GM19238 (cell line): Measurements from ENCODE around the gene SLC34A3.
"Not testable (repeated sequence)": the region's sequence is repeated elsewhere in the genome, so short reads cannot be mapped to it uniquely, and the experiment has no call there.

ENCODE experiments used
- DNase-seq: peaks from one replicate; pipeline ENCODE4 v3.0.0; 2011; ENCODE audit warnings: low spot score; ENCODE audit not compliant: insufficient read length

Gene SLC34A3

DNA sequence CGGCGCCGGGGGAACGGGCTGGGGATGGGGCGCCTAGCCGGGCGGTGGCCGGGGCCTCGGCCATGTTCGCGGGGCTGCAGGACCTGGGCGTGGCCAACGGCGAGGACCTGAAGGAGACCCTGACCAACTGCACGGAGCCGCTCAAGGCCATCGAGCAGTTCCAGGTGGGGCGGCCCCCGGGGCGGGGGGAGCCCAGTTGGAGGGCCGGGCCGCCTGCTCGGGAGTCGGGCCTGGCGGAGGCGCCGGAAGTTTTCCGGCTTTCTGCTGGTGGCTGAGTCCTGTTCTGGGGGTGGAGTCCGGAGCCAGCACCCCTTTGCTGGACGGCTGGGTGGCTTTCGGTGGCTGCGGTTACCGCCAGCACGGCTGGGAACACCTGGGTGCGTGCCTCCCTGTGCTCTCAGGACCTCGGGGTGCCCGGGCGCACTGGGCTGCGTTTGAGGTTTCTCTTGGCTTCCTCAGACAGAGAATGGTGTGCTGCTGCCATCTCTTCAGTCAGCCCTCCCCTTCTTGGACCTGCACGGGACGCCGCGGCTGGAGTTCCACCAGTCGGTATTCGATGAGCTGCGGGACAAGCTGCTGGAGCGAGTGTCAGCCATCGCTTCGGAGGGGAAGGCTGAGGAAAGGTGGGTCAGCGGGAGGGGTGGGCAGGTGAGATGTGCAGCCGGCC lies 24.9 kb downstream of the SLC34A3 start:
- no peak for DNase-seq

DNA sequence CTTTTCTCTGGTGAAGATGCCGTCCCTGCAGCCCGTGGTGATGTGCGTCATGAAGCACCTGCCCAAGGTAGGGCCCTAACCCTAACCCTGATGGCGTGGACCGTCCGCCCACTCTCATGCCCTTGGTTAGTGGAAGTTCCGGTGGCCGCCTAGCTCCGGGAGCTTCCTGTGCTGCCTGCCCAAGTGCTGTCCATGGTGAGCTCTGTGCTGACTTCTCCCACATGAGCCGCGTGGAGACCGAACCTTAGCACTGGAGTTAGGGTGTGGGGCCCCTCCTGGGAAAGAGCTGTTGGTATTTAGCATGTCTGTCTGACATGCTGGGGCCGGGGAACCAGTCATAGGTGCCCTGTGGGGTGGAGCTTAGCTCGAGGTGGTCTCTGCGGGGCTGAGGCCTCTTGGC lies 25.7 kb downstream of the SLC34A3 start:
- DNase-seq = no peak

DNA sequence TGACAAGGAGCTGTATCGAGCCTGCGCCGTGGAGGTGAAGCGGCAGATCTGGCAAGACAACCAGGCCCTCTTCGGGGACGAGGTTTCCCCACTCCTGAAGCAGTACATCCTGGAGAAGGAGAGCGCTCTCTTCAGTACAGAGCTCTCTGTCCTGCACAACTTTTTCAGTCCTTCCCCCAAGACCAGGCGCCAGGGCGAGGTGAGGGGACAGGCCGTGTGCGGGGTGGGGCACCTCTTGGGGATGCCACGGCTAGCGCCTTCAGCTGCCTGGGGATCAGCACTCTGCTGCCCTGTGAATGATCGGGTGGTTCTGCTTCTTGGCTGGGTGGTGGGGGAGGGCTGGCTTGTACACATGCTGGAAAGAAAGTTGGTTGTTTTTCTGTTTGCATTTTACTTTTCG lies 26.2 kb downstream of the SLC34A3 start:
- DNase-seq = no peak

DNA sequence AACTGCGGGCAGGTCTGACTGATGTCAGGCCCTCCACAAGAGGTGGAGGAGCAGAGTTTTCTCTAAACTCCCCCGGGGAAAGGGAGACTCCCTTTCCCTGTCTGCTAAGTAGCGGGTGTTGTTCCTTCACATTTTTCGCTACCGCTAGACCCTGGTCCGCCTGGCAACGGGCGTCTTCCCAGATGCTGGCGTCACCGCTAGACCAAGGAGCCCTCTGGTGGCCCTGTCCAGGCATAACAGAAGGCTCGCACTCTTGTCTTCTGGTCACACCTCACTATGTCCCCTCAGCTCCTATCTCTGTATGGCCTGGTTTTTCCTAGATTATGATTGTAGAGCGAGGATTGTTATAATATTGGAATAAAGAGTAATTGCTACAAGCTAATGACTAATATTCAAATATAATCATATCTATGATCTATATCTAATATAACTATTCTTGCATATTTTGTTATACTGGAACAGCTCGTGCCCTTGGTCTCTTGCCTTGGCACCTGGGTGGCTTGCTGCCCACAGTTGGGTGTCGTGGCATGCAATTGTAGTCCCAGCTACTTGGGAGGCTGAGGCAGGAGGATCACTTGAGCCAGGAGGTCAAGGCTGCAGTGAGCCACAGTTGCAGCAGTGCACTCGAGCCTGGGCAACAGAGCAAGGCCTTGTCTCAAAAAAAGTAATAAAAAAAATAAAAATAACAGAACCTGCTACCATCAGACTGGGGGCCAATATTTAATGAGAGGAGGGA lies 31.6 kb downstream of the SLC34A3 start:
- DNase-seq = not testable (repeated sequence)

DNA sequence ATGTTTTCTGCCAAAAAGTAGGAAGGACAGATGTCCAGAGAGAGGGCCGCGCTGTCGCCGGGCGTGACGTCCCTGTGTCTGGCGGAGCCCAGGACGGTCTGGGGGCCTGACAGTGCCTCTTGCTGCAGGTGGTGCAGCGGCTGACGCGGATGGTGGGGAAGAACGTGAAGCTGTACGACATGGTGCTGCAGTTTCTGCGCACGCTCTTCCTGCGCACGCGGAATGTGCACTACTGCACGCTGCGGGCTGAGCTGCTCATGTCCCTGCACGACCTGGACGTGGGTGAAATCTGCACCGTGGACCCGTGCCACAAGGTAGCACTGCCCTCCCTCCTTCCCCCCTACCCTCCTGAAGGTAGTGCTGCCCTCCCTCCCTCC lies 32.2 kb downstream of the SLC34A3 start:
- DNase-seq = no peak

DNA sequence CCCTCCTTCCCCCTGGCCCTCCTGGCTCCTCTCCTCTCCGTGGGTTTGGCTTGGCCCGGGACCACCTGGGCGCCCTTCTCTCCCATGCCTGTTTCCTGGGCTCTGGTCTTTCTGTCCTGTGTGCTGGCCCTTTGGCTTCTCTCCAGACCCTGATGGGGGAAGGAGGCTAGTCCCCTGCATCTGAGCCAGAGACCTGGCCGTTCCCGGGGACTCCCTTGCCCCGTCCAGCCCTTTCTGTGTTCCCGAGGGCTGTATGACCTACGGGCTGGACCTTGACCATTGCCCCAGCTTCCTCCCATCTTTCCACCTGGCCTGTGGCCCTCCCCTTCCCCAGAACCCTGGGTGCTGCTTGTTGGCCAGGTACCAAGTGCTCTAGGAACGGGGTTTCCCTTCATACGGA lies 32.8 kb downstream of the SLC34A3 start:
- no peak for DNase-seq

DNA sequence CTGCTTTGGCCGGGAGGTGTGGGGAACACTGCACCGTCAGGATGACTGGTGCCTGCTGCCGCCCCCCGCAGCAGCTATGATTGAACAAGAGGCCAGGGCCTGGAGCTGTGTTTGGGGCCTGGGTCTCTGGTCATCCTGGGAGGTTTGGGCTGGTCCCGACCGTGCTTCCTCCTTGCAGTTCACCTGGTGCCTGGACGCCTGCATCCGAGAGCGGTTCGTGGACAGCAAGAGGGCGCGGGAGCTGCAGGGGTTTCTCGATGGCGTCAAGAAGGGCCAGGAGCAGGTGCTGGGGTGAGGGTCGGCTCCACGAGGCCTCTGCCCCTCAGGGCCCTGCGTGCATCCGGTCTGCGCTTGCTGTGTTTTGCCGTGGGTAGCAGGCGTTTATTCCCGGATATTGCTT lies 33.4 kb downstream of the SLC34A3 start:
- no peak for DNase-seq

DNA sequence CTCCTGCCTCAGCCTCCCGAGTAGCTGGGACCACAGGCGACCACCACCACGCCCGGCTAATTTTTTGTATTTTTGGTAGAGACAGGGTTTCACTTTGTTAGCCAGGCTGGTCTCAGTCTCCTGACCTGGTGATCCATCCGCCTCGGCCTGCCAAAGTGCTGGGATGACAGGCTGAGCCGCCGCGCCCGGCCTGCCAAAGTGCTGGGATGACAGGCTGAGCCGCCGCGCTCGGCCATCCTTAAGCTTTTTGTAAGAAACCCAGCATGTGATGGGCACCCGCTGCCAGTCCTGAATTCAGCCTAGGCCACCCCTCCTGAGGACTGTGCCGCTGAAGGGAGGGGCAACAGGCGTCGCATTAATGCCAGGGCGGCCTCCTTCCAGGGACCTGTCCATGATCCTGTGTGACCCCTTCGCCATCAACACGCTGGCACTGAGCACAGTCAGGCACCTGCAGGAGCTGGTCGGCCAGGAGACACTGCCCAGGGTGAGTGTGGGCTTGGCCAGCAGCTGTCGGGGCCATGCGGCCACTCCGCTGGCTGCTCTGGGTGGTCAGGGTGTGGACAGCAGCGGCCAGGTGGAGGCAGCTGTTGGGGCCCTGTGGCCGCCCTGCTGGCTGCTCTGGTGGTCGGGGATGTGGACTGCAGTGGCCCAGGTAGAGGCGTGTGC lies 34.9 kb downstream of the SLC34A3 start:
- no peak for DNase-seq

DNA sequence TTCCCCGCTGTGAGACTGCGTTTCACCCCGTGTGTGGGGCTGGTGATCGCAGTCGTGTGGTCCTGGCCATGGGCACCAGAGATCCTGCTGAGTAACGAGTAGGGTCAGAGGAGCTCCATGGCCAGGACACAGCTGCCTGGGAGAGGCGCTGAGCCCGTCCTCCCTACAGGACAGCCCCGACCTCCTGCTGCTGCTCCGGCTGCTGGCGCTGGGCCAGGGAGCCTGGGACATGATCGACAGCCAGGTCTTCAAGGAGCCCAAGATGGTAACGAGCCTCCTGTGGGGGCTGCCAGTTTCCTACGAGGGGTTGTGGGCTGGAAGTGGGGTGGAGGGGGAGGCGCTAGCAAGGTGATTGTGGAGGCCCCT lies 35.4 kb downstream of the SLC34A3 start:
- no peak for DNase-seq

DNA sequence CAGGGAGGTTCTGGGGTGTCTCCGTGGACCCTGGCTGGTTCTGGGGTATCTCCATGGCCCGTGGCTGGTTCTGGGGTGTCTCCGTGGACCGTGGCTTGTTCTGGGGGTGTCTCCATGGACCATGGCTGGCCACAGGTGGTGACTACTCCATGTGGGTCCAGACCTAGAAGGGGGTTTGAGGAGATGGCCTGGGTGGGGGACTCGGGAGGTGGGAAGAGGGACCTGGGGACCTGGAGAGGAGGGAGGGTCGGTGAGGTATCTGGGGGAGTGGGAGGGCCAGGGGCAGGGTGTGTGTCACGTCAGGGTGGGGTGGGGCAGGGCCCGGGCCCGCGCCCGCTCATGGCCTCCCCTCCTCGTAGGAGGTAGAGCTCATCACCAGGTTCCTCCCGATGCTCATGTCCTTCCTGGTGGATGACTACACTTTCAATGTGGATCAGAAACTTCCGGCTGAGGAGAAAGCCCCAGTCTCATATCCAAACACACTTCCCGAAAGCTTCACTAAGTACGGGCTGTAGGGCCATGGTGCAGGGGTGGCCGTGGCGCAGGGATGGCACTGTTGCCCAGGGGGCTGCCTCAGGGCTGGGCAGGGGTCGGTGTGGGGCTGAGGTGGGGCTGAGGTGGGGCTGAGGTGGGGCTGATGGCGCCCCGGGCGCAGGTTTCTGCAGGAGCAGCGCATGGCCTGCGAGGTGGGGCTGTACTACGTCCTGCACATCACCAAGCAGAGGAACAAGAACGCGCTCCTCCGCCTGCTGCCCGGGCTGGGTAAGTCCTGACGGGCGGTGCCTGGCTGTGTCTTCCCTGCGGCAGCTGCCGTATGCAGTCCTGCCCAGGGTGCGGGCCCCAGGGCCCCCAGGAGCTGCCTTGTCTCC lies 36.1 kb downstream of the SLC34A3 start:
- no peak for DNase-seq

DNA sequence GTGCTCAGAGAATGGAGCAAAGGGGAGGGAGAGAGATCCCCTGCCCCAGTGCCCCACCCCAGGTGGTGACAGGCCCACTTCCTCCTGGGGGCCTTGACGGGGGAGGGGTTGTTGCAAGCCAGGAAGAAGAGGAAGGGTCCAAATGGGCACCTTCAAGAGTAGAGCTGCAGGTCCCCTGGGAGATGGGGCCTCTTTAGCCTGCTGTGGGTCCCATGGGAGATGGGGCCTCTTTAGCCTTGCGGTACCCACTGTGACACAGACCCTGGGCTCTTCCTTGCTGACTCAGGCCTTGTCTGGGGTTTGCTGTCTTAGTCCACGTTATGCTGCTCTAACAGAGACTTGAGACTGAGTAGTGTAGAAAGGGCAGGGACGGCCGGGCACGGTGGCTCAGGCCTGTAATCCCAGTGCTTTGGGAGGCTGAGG lies 37.2 kb downstream of the SLC34A3 start:
- no peak for DNase-seq

DNA sequence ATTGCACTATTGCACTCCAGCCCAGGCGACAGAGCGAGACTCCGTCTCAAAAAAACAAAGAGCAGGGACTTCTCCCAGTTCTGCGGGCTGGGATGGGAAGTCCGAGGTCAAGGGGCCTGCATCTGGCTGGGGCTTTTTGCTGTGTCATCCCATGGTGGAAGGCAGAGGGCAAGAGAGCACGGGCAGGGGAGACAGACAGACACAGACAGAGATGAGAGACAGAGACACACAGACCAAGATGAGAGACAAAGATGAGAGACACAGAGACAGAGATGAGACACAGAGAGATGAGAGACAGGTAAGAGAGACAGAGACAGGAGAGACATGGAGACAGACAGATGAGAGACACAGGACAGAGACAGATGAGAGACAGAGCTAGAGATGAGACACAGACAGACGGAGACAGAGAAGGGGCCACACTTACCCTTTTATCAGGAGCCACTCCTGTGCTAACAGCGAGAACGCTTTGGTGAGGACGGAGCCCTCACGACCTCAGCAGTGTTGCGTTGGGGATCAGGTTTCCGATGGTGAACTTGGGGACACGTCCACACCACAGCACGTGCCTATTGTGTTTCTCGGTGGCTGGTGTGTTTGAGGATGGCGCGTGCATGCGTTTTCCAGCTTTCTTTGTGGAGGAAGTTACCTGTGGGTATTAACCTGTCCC lies 38.0 kb downstream of the SLC34A3 start:
- no peak for DNase-seq

DNA sequence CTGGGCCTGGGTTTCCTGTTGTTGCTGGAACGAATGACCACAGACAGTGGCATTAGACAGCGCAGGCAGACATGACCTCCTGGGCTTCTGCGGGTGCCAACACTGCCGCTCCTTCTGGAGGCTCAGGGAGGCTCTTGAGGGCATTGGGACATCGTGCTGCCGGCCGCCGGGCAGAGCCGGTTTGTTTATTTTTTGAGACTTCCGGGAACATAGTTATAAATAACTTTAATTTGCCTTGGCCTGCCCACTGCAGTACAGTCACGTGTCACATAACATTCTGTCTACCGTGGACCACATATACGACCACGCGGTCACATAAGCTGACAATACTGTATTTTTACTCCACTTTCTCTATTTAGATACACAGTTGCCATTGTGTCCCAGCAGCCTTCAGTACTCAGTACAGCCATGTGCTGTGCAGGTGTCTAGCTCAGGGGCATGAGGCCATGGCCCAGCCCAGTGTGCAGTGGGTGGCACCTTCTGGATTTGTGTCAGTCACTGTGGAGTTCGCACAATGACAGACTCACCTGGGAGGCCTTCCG lies 38.6 kb downstream of the SLC34A3 start:
- no peak for DNase-seq

DNA sequence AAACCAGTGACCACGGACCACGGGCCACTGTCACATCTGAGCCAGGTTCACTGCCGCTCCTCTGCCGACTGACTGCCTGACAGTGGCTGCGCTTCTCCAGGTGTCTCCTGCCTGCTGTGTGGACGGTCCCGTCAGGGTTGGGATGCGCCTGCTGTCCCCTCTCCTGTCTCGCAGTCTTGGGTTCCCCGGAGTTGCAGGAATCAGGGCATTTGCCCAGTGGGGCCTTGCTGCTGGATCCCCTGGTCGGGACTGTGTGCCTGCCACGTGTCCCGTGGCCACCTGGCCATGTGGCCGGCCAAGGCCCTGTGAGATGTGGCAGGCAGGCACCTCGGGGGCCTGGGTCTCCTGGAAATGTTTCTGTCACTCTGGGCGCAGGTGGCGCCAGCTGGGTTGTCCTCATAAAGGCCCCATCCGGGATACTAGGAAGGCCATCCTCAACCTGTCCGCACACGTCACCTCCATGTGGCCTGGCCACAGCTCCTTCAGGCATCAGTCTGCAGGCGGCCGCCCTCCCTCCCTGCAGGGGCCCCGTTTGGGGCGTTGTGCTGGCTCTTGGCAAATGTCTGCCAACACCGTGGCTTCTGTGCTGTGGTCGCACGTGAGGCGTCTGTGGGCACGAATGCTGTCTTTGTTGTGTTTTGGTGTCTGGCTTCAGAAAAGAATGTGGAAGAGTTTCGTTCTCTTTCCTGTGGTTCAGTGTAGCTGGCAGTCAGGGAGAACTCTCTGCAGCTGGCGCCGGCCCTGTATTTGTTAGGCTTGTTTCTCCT lies 40.4 kb downstream of the SLC34A3 start:
- DNase-seq = no peak

DNA sequence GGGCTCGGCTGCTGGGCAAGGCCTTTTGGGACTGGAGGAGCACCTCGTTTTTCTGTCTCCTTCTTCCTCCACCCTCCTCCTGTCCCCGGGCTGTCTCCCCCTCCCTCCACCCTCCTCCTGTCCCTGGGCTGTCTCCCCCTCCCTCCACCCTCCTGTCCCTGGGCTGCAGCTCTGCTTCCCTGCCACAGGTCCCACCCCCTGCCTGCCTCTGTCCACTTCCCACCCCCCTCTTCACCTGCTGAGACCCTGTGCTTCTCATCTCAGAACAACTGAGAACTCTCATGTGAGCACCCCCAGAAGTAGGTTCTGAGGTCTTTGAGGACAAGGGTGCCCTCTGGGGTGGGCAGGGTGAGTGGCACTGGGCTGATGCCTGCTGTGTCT lies 41.0 kb downstream of the SLC34A3 start:
- DNase-seq = no peak

DNA sequence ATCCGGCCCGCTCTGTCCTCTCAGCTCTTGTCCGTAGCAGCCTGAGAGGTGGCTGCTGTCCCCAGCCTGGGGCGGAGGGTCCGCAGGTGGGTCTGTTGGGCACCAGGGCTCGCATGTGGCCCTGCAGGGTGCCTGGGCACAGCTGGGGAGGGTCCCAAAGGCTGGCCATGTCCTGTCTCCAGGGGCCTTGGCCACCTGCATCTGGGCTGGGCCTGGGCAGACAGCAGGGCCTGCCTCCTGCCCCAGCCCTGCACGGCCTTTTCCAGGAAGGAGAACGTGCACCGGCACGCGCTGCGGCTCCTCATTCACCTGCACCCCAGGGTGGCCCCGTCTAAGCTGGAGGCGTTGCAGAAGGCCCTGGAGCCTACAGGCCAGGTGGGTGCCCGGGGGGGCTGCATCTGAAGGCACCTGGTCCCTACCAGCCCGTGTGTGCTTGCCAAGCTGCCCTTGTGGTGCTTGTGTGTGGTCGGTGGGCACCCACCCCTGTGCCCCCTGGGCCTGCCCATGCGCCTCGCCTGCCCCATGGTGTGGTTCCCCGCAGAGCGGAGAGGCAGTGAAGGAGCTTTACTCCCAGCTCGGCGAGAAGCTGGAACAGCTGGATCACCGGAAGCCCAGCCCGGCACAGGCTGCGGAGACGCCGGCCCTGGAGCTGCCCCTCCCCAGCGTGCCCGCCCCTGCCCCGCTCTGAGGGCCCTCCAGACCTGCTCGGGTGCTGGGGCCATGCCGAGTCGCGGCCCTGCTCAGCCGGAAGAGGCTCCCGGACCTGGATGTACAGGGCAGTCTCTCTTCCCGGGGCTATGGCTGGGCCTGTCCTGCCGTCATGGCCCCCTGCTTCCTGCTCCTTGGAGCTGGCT lies 41.8 kb downstream of the SLC34A3 start:
- DNase-seq = no peak

DNA sequence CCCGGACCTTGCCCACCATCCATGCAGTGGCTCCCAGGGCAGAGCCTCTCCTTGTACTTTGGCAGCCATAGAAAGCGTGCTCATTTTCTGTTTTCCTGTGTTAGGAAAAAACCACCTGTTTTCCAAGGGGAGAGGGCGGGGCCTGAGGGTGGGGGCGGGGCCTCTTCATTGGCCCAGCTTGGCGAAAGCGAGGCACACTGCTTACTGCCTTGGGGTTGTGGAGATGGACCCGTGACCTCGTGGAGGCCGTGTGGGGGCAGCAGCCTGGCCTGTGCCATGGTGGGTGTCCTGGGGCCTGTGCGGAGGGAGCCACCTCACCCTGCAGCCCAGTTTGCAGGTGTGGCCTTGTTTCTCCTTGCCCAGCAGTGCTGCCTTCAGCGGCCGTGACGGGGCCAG lies 42.4 kb downstream of the SLC34A3 start:
- no peak for DNase-seq

DNA sequence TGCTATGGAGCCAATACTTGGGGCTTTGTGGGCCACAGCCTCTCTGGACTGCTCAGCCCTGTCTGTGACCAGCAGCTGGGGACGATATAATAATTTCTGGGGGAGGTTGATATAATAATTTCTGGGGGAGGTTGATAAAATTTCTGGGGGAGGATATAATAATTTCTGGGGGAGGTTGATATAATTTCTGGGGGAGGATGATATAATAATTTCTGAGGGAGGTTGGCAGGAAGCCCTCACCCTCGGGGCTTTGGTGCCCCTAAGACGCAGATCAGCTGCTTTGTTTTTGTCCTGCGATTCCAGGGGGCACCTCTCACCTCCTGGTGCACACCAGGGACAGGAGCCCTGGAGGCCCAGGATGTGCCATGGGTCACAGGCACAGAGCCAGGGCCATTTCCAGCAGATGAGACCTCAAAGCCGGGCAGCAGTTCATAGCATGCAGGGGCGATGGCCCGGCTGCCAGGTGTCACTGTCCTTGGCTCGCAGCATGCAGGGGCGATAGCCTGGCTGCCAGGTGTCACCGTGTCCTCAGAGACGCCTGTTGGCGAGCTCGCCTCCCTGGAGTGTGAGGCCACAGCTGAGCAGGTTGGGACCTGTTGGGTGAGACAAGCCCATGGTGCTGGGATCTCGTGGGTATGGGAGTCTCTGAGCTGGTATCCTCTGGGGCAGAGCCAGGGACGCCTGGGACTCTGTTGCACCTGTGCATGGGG lies 43.1 kb downstream of the SLC34A3 start:
- no peak for DNase-seq

DNA sequence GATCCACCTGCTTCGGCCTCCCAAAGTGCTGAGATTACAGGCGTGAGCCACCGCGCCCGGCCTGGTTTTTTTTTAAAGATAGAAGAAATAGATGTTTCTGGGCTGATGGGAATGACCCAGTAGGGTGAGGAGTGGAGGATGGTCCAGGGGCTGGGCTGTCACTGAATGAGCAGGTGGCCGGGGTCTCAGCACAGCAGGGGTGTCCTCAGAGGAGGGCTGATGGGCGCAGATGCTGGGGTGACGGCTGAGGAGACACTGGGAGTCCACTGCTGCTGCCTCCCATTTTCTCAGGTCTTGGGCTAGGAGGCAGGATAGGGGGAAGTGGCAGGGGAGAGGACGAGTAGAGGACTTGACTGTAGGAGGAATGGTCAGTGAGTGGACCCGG lies 44.5 kb downstream of the SLC34A3 start:
- DNase-seq = no peak
